NCI-H128 (cell line): ENCODE data around the gene PCBD2.
"Not testable (repeated sequence)": the region's sequence is repeated elsewhere in the genome, so short reads cannot be mapped to it uniquely, and the experiment has no call there.

Experiments used
- DNase-seq: peaks from one replicate; lab custom pipeline; 2025; ENCODE audit not compliant: unreplicated experiment; lab: John Stamatoyannopoulos, UW

Gene PCBD2

GRCh38 chr5:134904610-134905245 is at the start of gene PCBD2:
PCBD2 (plus strand) TSS chr5:134905131; CDS start chr5:134905140, 9 bp downstream.
- DNase-seq: peak; percentile 38

- not testable (repeated sequence) for DNase-seq
Measured at GRCh38 chr5:134856465-134856864, 48.5 kb upstream of the PCBD2 start.

- DNase-seq: no peak
Measured at GRCh38 chr5:134857401-134857800, 47.5 kb upstream of the PCBD2 start.

- no peak for DNase-seq
Measured at GRCh38 chr5:134864707-134865106, 40.2 kb upstream of the PCBD2 start.

- DNase-seq: no peak
Measured at GRCh38 chr5:134873494-134873893, 31.4 kb upstream of the PCBD2 start.

GRCh38 chr5:134873987-134874830 is 30.7 kb upstream of the PCBD2 start, which contains the start of gene TXNDC15:
TXNDC15 (plus strand) TSS chr5:134874371; CDS start chr5:134874428, 57 bp downstream.
- peak; percentile 53 for DNase-seq

- no peak for DNase-seq
Measured at GRCh38 chr5:134874831-134875655, 29.9 kb upstream of the PCBD2 start.

GRCh38 chr5:134877159-134877558 is 27.8 kb upstream of the PCBD2 start:
- DNase-seq: no peak

GRCh38 chr5:134878403-134878802 is 26.5 kb upstream of the PCBD2 start:
- no peak for DNase-seq

- no peak for DNase-seq
Measured at GRCh38 chr5:134879456-134879855, 25.5 kb upstream of the PCBD2 start.

- DNase-seq: not testable (repeated sequence)
Measured at GRCh38 chr5:134880937-134881336, 24.0 kb upstream of the PCBD2 start.

- DNase-seq: not testable (repeated sequence)
Measured at GRCh38 chr5:134881711-134882110, 23.2 kb upstream of the PCBD2 start.

- DNase-seq: no peak
Measured at GRCh38 chr5:134887593-134888159, 17.3 kb upstream of the PCBD2 start.

- no peak for DNase-seq
Measured at GRCh38 chr5:134889335-134889734, 15.6 kb upstream of the PCBD2 start.

- DNase-seq: no peak
Measured at GRCh38 chr5:134891473-134891872, 13.5 kb upstream of the PCBD2 start.

- no peak for DNase-seq
Measured at GRCh38 chr5:134892282-134892681, 12.6 kb upstream of the PCBD2 start.

- no peak for DNase-seq
Measured at GRCh38 chr5:134892926-134893325, 12.0 kb upstream of the PCBD2 start.

GRCh38 chr5:134893748-134894505 is 11.0 kb upstream of the PCBD2 start:
- DNase-seq: no peak

- no peak for DNase-seq
Measured at GRCh38 chr5:134902071-134902801, 2.7 kb upstream of the PCBD2 start.
